Measurements from ENCODE around the gene KCNMB1. TPM values are rescaled to one million over a fixed set of nuclear protein-coding genes. Genes with fewer than 3 reads are reported as not detected.

KCNMB1 gene
- total RNA-seq, 6 experiments from 2014 or later = 0.10 to 0.27 (median 0.25) TPM; not detected in 1

GRCh38 chr5:170434966-170435605 lies 45.9 kb upstream of the KCNMB1 start:
- no peak overlapping the region for H3K27ac ChIP-seq
- DNase-seq (peak; percentile 64 to 72 (median 68)), ATAC-seq (peak; percentile 88 to 98 (median 94))
- H3K36me3 ChIP-seq = no peaks in the 10 kb centered on the region
- TF ChIP-seq POLR2A (IDR thresholded peaks at IDR 0.05) (no peak), CTCF (IDR thresholded peaks at IDR 0.05) (peak; percentile 89 to 97 (median 96))
- H3K4me3 ChIP-seq = no peak overlapping the region
- H3K9me3 ChIP-seq = no peaks in the 10 kb centered on the region
- H3K27me3 ChIP-seq = no peaks in the 10 kb centered on the region
- no peaks in the 10 kb centered on the region for H3K4me1 ChIP-seq
- 33% methylated on average over 1 of the region's 16 CpGs for WGBS (ENCODE audit: insufficient coverage, low coverage, low lambda C conversion rate, missing lambda C conversion rate)
- intact Hi-C loops (cut with DNase I) = loop anchor here (5.0 to 10.0 kb wide), 3 partner anchors 192 to 720 kb away; no protein-coding TSS in a partner anchor

GRCh38 chr5:170432669-170433068 lies 43.5 kb upstream of the KCNMB1 start:
- H3K27ac ChIP-seq = no peak overlapping the region
- H3K36me3 ChIP-seq = no peaks in the 10 kb centered on the region
- H3K9me3 ChIP-seq = no peaks in the 10 kb centered on the region
- DNase-seq (no peak), ATAC-seq (no peak)
- H3K4me1 ChIP-seq = no peaks in the 10 kb centered on the region
- no peaks in the 10 kb centered on the region for H3K27me3 ChIP-seq
- intact Hi-C loops (cut with DNase I) = loop anchor here in 1 of 2 donors (10.0 kb wide), 1 partner anchor 718 kb away; no protein-coding TSS in a partner anchor
- no peak overlapping the region for H3K4me3 ChIP-seq
- no peak for TF ChIP-seq POLR2A (IDR thresholded peaks at IDR 0.05)
- 77% methylated on average over 3 of the region's 3 CpGs for WGBS (ENCODE audit: insufficient coverage, low coverage, low lambda C conversion rate, missing lambda C conversion rate)

GRCh38 chr5:170431571-170431970 lies 42.4 kb upstream of the KCNMB1 start:
- ATAC-seq (no peak), DNase-seq (no peak)
- Histone ChIP-seq H3K4me3 (no peak overlapping the region), H3K27me3 (no peaks in the 10 kb centered on the region), H3K27ac (no peak overlapping the region), H3K4me1 (no peaks in the 10 kb centered on the region), H3K36me3 (no peaks in the 10 kb centered on the region), H3K9me3 (no peaks in the 10 kb centered on the region)
- 40% methylated on average over 1 of the region's 4 CpGs for WGBS (ENCODE audit: insufficient coverage, low coverage, low lambda C conversion rate, missing lambda C conversion rate)
- intact Hi-C loops (cut with DNase I) = loop anchor here in 1 of 2 donors (10.0 kb wide), 1 partner anchor 717 kb away; no protein-coding TSS in a partner anchor
- TF ChIP-seq CTCF (IDR thresholded peaks at IDR 0.05) (no peak), POLR2A (IDR thresholded peaks at IDR 0.05) (no peak)

DNA sequence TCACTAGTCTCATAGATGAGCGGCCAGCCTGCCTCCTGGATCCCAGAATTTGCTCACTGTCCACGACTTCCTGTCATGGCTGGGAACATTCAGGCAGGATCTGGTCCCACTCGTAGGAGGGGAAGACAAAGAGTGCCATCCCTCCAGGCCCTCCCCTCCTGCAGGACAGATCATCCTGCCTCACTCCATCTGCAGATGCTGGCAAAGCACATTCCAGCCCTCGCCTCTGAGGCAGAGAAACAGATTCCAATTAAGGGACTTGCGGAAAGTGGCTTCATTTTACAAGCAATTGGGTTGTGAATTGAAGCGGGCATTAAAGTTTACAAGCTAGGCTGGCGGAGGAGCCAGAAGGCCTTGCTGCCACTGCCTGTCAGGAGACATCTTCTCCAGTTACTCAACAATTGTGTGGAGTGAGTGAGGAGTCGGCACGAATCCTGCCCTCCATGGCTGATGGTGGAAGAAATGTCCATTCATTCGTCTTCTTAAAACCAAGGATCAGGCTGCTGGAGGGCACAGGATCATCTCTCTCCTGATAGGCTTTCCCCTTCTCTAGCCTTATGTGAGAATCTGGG lies 41.8 kb upstream of the KCNMB1 start:
- no peak overlapping the region for H3K27ac ChIP-seq
- H3K4me3 ChIP-seq = no peak overlapping the region
- H3K9me3 ChIP-seq = no peaks in the 10 kb centered on the region
- WGBS (ENCODE audit: insufficient coverage, low coverage, low lambda C conversion rate, missing lambda C conversion rate) = 69% methylated on average over 6 of the region's 10 CpGs
- no peak for ATAC-seq
- H3K4me1 ChIP-seq = no peaks in the 10 kb centered on the region
- intact Hi-C loops (cut with DNase I) = loop anchor here in 1 of 2 donors (10.0 kb wide), 1 partner anchor 716 kb away; no protein-coding TSS in a partner anchor
- TF ChIP-seq CTCF (IDR thresholded peaks at IDR 0.05) (no peak), POLR2A (IDR thresholded peaks at IDR 0.05) (no peak)
- no peak for DNase-seq
- no peaks in the 10 kb centered on the region for H3K27me3 ChIP-seq
- no peaks in the 10 kb centered on the region for H3K36me3 ChIP-seq

DNA sequence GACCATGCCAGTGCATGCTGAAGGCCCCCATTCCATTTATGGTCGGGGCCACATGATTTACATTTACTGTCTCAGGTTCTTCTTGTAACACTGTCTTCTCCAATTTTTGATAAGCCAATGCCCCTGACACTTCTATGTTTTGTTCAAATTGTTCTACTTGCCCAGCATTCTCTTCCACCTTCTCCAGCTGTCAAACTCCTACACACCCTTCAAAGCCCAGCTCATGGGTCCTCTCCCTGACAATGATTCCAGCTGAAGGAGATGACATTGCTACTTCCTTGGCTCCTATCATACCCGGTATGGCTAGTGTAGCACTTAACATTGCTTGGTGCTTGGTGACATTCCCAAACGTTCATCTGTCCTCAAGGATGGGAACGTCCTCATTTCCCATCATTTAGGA lies 41.1 kb upstream of the KCNMB1 start:
- no peak for ATAC-seq

More for the DNA sequence above, 41.1 kb upstream of the KCNMB1 start:
- 58% methylated on average over 4 of the region's 4 CpGs for WGBS (ENCODE audit: insufficient coverage, low coverage, low lambda C conversion rate, missing lambda C conversion rate)
- no peaks in the 10 kb centered on the region for H3K4me1 ChIP-seq
- H3K27ac ChIP-seq = no peak overlapping the region
- no peaks in the 10 kb centered on the region for H3K36me3 ChIP-seq
- no peak overlapping the region for H3K4me3 ChIP-seq
- H3K9me3 ChIP-seq = no peaks in the 10 kb centered on the region
- no peak for TF ChIP-seq CTCF (IDR thresholded peaks at IDR 0.05)
- TF ChIP-seq POLR2A (IDR thresholded peaks at IDR 0.05) = no peak
- intact Hi-C loops (cut with DNase I) = loop anchor here in 1 of 2 donors (10.0 kb wide), 1 partner anchor 715 kb away; no protein-coding TSS in a partner anchor
- no peaks in the 10 kb centered on the region for H3K27me3 ChIP-seq
- no peak for DNase-seq
